Measurements from ENCODE around the gene SUGP1.

GRCh38 chr19:19263886-19264487, 56.3 kb downstream of the SUGP1 start:
- TF ChIP-seq CTCF (IDR thresholded peaks at IDR 0.05) (no peak), POLR2A (IDR thresholded peaks at IDR 0.05) (no peak), EP300 (IDR thresholded peaks at IDR 0.05) (no peak), POLR2AphosphoS5 (IDR thresholded peaks at IDR 0.05) (no peak)

Data from gastroesophageal sphincter (tissue), 3 donors.